Central memory CD8-positive, alpha-beta T cell (primary cell): ENCODE results near the gene HECTD3.
"Not testable (repeated sequence)": the region's sequence is repeated elsewhere in the genome, so short reads cannot be mapped to it uniquely, and the experiment has no call there.

Source experiments
- ATAC-seq: fragments of 150-1000 bp; cut with Tn5 transposase; replicated peaks from 2 replicates; pipeline ENCODE4 v1.10.0; 2022; ENCODE audit warnings: mild to moderate bottlenecking, moderate FRiP score, moderate number of reproducible peaks; ENCODE audit not compliant: poor library complexity, severe bottlenecking; ENCODE audit errors: extremely low read depth
- DNase-seq, 2 donors: peaks; one replicate each; pipeline ENCODE4 v3.0.0; 2021; ENCODE audit warnings: low spot score in 2 of 2
- H3K27ac Mint-ChIP-seq: one replicate; pipeline ENCODE4 v1.8.0; 2022; ENCODE audit warnings: low read depth, mild to moderate bottlenecking, moderate library complexity, mixed read lengths
- H3K27me3 Mint-ChIP-seq: one replicate; pipeline ENCODE4 v1.8.0; 2022; ENCODE audit warnings: mixed read lengths
- H3K36me3 Mint-ChIP-seq: one replicate; pipeline ENCODE4 v1.8.0; 2022; ENCODE audit warnings: mild to moderate bottlenecking, moderate library complexity, mixed read lengths; ENCODE audit not compliant: insufficient read depth
- H3K4me1 Mint-ChIP-seq: one replicate; pipeline ENCODE4 v1.8.0; 2022; ENCODE audit warnings: mixed read lengths
- H3K4me3 Mint-ChIP-seq: one replicate; pipeline ENCODE4 v1.8.0; 2022; ENCODE audit warnings: mild to moderate bottlenecking, moderate library complexity, mixed read lengths
- H3K9me3 Mint-ChIP-seq: one replicate; pipeline ENCODE4 v1.8.0; 2022; ENCODE audit warnings: mixed read lengths

HECTD3 gene

DNA sequence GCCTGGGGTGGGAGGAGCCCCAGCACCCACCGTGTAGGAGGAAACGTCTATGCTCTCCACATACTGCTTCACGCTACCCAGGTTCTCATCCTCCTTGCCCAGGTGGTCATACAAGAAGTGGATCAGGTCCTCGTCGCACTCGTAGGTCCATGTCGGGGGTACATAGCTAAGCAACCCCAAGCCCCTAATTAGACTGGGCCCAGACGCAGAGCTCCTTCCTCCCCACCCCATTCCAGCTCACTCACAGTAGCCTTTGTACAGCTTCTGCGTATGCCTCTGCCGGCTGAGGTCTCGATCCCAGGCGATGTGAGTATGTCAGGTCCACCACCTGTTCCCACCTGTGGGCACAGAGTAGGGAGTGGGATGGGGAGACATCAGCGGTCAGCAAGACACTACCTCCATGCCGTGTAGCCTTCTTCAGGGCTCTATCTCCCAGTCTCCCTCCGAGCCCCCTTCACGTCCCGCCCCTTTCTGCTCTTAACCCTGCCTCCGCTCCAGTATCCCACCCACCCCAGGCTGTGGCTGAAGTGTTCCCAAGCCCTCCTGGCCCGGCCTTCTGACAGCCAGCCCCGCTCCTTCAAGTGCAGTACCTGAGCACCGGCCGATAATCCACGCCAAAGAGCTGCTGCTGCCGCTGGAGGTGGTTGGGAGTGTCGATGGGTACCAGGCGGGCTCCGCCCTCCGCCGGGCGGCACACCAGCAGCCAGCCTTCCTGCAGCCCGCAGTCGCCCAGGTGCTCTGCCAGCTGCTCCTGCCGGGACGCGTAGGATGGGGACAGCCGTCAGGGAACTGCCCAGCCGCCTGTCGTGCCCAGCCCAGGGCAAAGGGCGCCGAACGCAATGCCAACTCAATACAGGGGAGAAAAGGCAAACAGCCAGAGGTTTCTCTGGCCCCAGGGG is 919 bp downstream of the HECTD3 start:
- peaks cover 30% of the 10 kb centered on the region for H3K36me3 Mint-ChIP-seq
- H3K27ac Mint-ChIP-seq = peak overlapping the region; percentile 32
- H3K9me3 Mint-ChIP-seq = no peaks in the 10 kb centered on the region
- H3K4me1 Mint-ChIP-seq = peaks cover 58% of the 10 kb centered on the region
- no peaks in the 10 kb centered on the region for H3K27me3 Mint-ChIP-seq
- DNase-seq = no peak
- H3K4me3 Mint-ChIP-seq = peak overlapping the region; percentile 90
- no peak for ATAC-seq

DNA sequence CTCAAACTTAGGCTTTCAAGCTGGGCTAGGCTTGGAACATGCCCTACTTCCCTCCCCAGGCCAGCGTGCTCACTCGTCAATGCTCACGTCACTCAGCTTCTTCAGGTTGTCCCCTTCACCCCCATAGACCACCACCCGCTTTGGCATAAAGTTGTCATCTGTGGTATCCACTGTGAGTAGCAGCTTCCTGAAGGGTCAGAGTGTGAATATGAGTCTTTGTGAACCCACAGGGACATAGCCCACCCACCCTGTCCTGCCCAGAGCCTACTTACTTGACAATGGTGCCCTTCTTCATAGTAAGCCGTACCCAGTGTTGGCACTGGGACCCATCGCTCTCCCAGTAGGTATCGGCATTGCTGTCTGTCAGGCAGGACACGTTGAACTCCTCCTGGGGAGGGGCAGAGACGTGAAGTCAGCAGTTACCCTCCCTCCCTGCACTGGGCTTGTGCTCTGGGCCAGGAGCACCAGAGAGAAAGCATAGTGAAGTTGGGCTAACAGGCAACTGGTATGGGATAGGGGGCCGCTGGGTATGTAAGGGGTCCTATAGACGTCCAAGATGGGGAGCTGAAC is 1.7 kb downstream of the HECTD3 start:
- H3K27ac Mint-ChIP-seq = peak overlapping the region; percentile 32

DNA sequence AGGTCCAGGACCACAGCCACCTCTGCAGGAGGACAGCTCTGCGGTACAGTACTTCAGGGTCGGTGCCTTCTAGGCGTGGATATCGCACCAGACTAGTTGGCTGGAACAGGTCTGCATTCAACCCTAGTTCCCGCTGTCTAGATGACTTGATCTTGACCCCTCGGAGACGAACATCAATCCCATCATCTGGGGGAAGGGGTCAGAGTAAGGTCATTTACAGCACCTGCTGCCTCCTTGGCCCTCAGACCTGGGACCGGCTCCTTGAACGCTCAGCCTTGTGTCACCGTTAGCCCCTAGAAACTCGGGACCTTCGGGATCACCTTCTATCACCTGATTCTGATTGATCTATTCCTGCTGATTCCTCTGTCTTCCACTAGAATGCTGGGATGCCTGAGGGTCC is 2.6 kb downstream of the HECTD3 start:
- Mint-ChIP-seq H3K9me3 (no peaks in the 10 kb centered on the region), H3K4me3 (no peak overlapping the region), H3K27ac (no peak overlapping the region), H3K4me1 (peaks cover 45% of the 10 kb centered on the region), H3K27me3 (no peaks in the 10 kb centered on the region), H3K36me3 (peaks cover 35% of the 10 kb centered on the region)
- no peak for DNase-seq
- no peak for ATAC-seq

More for the DNA sequence above, 1.7 kb downstream of the HECTD3 start:
- Mint-ChIP-seq H3K36me3 (peaks cover 34% of the 10 kb centered on the region), H3K4me1 (peaks cover 51% of the 10 kb centered on the region), H3K27me3 (no peaks in the 10 kb centered on the region), H3K9me3 (no peaks in the 10 kb centered on the region), H3K4me3 (peak overlapping the region; percentile 90)
- ATAC-seq (no peak), DNase-seq (no peak)

DNA sequence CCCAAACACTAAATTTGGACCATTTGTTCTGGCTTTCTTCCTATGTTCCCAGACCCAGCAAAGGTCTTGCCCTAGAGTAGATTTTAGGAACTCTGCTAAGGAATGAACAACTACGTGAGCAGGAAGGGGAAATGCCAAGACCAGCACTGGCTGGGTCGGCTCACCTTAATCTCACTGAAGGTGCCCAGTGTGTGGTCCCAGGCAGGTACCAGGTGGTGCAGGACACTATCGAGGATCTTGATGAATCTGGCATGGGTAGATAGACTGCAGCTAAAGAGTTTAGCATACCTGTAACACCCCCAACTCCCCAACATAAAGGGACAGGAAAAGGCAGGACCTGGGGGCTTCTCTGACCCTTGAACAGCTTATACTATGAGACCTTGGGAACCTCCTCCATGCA is 3.0 kb downstream of the HECTD3 start:
- Mint-ChIP-seq H3K9me3 (no peaks in the 10 kb centered on the region), H3K4me3 (no peak overlapping the region), H3K36me3 (peaks cover 39% of the 10 kb centered on the region), H3K27me3 (no peaks in the 10 kb centered on the region), H3K27ac (no peak overlapping the region), H3K4me1 (peaks cover 40% of the 10 kb centered on the region)
- ATAC-seq (no peak), DNase-seq (no peak)

DNA sequence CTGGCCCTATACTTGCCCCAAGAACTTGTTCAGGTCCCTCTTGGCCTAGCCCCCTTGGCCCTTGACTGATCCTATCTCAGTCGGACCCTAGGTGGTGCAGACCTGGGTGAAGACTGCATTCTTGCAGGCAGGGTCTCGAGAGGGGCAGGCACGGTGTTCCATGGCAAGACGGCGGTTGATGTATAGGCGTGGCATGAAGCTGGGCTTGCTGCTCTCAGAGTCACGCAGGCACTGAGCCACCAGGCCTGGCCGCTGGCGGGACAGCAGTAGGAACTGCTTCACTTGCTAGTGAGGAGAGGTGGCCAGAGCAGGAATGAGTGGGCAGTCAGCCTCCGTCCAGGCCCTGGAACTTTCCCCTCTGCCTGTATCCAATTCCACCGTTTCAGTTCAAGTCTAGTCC is 3.8 kb downstream of the HECTD3 start:
- peaks cover 44% of the 10 kb centered on the region for H3K36me3 Mint-ChIP-seq
- peaks cover 33% of the 10 kb centered on the region for H3K4me1 Mint-ChIP-seq
- ATAC-seq = no peak
- no peaks in the 10 kb centered on the region for H3K27me3 Mint-ChIP-seq
- no peak overlapping the region for H3K27ac Mint-ChIP-seq
- H3K9me3 Mint-ChIP-seq = no peaks in the 10 kb centered on the region
- H3K4me3 Mint-ChIP-seq = no peak overlapping the region
- DNase-seq = no peak

DNA sequence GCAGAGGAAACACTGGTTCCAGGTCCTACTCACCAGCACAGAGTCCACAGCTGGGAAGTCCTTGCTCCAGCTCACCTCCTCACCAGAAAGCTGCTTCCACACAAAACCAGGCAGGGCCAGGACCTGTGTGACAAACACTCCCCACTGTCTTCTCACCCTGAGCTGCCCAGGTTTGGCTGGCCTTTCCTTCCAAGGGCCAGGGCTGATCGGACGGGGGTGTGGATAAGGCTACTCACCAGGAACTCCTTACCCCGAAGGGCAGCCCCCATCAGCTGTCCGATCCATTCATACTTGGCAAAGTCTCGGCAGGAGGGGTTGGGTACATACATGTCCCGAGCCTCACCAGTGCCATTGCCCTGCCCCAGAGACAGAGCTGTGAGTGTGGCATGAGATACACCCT is 5.4 kb downstream of the HECTD3 start:
- ATAC-seq = no peak
- no peak overlapping the region for H3K4me3 Mint-ChIP-seq
- no peak for DNase-seq
- peaks cover 24% of the 10 kb centered on the region for H3K4me1 Mint-ChIP-seq
- no peaks in the 10 kb centered on the region for H3K27me3 Mint-ChIP-seq
- H3K9me3 Mint-ChIP-seq = no peaks in the 10 kb centered on the region
- H3K27ac Mint-ChIP-seq = no peak overlapping the region
- H3K36me3 Mint-ChIP-seq = peaks cover 41% of the 10 kb centered on the region

DNA sequence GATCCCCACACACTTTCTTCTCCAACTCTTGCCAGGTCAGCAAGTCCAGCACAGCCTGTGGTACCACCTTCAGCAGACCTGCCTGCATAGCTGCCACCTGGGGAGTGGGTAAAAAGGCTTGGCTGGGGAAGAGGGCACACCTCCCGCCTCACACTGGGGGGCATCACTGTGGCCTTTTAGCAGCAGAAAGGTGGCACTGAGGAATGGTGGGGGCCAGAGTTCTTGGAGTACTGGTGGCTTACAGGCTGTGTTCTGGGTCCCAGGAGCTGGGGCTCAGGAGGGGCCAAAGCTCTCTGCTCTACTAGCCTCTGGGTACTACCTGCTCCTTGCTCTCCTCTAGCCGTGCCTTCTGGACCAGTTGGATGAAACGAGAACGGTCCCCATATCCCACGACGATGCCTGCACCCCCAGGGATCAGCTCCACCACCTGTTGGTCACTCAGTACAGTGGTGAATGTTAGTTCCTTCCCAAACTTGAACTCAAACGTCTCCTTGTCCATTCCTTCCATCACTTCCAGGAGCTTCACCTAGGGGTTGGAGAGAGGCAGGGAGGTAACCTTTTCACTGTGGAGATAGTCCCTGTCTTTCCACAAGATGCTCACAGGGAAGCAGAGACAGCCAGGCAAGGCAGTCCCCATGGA is 6.7 kb downstream of the HECTD3 start:
- Mint-ChIP-seq H3K36me3 (peaks cover 40% of the 10 kb centered on the region), H3K4me1 (peaks cover 17% of the 10 kb centered on the region), H3K27ac (no peak overlapping the region), H3K4me3 (no peak overlapping the region), H3K27me3 (no peaks in the 10 kb centered on the region), H3K9me3 (no peaks in the 10 kb centered on the region)
- ATAC-seq (no peak), DNase-seq (no peak)

DNA sequence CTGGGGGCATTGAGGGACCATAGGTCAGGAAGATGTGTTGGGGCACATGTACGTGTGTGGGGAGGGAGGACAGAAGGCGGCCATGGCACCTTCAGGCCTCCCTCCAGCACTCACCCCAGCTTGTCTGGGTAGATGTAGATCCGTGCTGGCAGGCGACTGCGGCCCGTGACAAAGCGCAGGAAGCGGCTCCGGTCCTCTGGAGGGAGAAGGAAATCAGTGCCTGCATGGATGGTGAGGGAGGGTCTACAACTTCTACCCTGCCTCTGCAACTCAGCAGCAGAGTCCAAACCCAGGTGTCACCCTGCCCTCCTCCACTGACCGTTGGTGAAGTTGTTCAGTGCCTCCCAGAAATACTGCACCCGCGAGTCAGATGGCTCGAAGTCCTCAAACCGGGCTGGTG is 7.4 kb downstream of the HECTD3 start:
- no peak for DNase-seq
- no peak overlapping the region for H3K27ac Mint-ChIP-seq

DNA sequence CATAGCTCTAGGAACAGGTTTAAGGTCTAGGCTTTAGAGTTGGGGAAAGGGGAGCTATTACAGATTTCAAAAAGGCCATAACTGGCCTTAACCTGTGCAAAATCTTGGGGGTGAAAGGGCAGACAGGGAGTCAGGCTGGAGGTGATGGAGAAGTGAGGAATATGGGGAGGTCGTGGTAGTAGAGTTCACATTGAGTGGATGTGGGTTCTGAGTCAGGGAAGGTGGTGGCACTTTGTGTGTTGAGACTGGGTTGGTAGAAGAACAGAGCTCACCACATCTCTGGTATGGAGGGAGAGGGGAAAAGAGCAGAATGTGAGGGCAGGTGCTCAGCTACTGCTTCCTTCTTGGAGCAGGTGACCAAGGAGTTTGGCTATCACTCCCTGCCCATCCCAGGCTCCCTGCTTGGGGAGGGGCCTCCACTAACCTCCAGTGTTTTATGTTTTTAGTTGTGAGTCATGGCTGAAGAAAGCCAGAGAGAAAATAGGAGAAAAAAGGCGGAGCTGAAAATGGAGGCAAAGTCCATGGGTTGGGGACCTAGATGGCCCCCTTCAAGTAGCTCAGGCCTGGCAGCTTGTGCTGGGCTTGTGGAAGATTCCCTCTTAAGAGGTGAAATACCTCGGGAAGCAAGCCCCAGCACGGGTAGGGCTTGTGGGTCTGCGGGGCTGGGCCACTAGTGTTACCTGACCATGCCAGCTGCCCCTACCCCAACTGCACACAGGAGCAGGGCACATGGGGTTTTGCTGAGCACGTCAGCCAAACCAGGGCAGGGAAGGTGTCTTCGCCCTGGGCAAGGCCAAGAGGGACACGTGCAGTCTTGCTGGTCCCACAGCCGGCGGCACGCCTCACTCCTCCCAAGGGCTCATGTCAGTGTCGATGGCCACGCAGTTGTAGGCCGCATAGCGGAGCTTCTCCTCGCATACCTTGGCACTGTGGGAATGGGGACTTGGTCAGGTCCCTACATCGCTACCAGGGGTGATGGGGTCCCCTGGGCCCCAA is 8.2 kb downstream of the HECTD3 start:
- Mint-ChIP-seq H3K36me3 (peaks cover 36% of the 10 kb centered on the region), H3K4me1 (peaks cover 9% of the 10 kb centered on the region), H3K27ac (peak overlapping the region; percentile 30), H3K27me3 (no peaks in the 10 kb centered on the region), H3K9me3 (no peaks in the 10 kb centered on the region), H3K4me3 (no peak overlapping the region)
- ATAC-seq (no peak), DNase-seq (no peak)

More for the DNA sequence above, 7.4 kb downstream of the HECTD3 start:
- H3K4me1 Mint-ChIP-seq = peaks cover 10% of the 10 kb centered on the region
- H3K4me3 Mint-ChIP-seq = no peak overlapping the region
- H3K27me3 Mint-ChIP-seq = no peaks in the 10 kb centered on the region
- H3K9me3 Mint-ChIP-seq = no peaks in the 10 kb centered on the region
- H3K36me3 Mint-ChIP-seq = peaks cover 40% of the 10 kb centered on the region
- no peak for ATAC-seq

DNA sequence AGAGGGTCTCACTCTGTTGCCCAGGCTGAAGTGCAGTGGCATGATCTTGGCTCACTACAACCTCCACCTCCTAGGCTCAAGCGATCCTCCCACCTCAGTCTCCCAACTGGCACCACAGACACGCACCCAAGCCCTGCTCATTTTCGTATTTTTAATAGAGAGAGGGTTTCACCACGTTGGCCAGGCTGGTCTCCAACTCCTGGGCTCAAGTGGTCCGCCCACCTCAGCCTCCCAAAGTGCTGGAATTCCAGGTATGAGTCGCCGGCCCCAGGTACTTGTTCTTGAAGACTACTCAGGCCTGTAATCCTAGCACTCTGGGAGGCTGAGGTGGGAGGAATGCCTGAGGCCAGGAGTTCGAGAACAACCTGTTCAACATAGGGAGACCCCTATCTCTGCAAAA is 9.5 kb downstream of the HECTD3 start:
- peaks cover 26% of the 10 kb centered on the region for H3K36me3 Mint-ChIP-seq
- H3K27me3 Mint-ChIP-seq, DNase-seq, H3K9me3 Mint-ChIP-seq, ATAC-seq, H3K4me1 Mint-ChIP-seq, H3K27ac Mint-ChIP-seq, H3K4me3 Mint-ChIP-seq: not testable (repeated sequence)

DNA sequence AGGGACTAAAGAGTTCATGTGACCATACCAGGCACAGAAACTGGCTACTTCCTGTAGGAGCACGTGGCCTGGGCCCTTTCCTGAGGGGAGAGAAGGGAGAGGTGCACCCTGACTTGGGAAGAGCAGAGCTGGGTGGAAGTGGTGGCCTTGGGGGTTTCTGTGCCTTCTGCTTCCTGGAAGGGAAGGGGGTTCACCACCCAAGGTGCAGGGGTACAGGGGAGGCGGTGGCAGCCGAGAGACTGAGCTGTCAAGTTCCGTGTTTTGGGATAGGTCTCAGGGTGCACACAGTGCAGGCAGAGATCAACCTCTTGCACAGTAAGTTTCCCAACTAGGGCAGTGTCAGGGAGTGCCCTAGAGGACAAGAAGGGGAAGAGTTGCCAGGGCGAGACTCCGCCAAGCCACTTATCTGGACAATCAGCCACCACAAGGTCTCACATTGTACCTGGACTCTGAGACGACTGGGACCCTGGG is 10.1 kb downstream of the HECTD3 start:
- Mint-ChIP-seq H3K27ac (no peak overlapping the region), H3K27me3 (no peaks in the 10 kb centered on the region), H3K36me3 (peaks cover 21% of the 10 kb centered on the region), H3K4me3 (no peak overlapping the region), H3K9me3 (no peaks in the 10 kb centered on the region), H3K4me1 (peaks cover 9% of the 10 kb centered on the region)
- DNase-seq (no peak), ATAC-seq (no peak)

DNA sequence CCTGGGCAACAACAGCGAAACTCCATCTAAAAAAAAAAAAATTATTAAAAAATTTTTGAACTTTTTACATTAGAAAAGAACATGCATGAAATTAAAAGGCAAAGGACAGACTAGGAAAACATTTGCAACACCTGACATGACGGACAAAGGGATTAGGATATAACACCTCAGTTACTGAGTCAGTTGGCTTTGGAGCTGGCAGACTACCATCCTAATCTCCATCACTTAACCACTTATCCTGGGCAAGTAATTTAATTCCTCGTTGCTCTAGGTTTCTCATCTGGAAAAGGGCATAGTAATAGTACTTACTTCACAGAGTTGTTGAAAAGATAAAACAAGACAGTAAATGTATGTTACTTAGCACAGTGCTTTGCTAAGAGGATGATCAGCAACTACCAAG is 11.9 kb downstream of the HECTD3 start:
- ATAC-seq (no peak), DNase-seq (no peak)
- Mint-ChIP-seq H3K36me3 (peaks cover 16% of the 10 kb centered on the region), H3K4me1 (peaks cover 9% of the 10 kb centered on the region), H3K9me3 (no peaks in the 10 kb centered on the region), H3K4me3 (no peak overlapping the region), H3K27me3 (no peaks in the 10 kb centered on the region), H3K27ac (no peak overlapping the region)
